ENCODE data around the gene CCDC136. TPM values are rescaled to one million over a fixed set of nuclear protein-coding genes. Genes with fewer than 3 reads are reported as not detected.

Gene CCDC136
- total and polyA plus RNA-seq, 2 donors: 18.4 to 27.3 TPM

DNA sequence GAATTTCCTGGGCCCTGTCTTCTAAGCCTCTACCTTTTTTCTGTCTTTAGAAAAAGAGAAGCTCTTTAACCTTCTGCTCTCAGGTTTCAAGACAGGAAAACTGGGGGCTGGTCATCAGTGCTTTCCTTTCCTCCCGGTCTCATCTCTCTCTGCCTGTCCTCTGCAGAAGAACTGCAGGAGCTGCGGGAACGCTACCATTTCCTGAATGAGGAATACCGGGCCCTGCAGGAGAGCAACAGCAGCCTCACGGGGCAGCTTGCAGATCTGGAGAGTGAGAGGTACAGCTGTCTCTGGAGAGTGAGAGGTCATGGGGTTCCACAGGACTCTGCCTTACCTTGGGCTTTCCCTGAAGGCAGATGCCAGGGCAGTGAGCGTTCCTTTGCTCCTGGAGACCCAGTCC, 12.7 kb downstream of the CCDC136 start:
- H3K4me3 ChIP-seq (ENCODE audit: low read depth, low read length): no peak overlapping the region
- no peak for DNase-seq (ENCODE audit: extremely low spot score)
- WGBS: 85% methylated on average over 6 of the region's 6 CpGs

DNA sequence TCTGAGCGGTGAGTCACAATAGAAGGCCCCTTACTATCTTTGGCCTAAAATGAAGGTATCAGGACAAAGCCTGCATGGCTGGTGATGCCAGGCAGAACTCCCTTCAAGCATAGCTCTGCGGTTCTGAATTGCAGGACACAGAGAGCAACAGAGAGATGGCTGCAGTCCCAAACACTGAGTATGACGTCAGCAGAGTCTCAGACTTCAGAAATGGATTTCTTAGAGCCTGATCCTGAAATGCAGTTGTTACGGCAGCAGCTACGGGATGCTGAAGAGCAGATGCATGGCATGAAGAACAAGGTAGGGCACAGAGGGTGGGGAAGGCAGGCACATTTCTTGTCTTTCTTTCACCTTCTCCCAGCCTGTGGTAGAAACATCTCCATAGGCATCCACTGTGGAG, 13.5 kb downstream of the CCDC136 start:
- no peak for DNase-seq (ENCODE audit: extremely low spot score)
- no peaks in the 10 kb centered on the region for H3K36me3 ChIP-seq (ENCODE audit: insufficient read depth)
- H3K4me3 ChIP-seq (ENCODE audit: low read depth, low read length): no peak overlapping the region
- whole genome bisulfite sequencing: 92% methylated on average over 5 of the region's 5 CpGs
- no peaks in the 10 kb centered on the region for H3K4me1 ChIP-seq (ENCODE audit: insufficient read depth)
- H3K27ac ChIP-seq (ENCODE audit: low read depth): no peak overlapping the region

More for the DNA sequence above, 12.7 kb downstream of the CCDC136 start:
- no peaks in the 10 kb centered on the region for H3K36me3 ChIP-seq (ENCODE audit: insufficient read depth)
- no peak overlapping the region for H3K27ac ChIP-seq (ENCODE audit: low read depth)
- no peaks in the 10 kb centered on the region for H3K4me1 ChIP-seq (ENCODE audit: insufficient read depth)

- H3K27ac ChIP-seq (ENCODE audit: low read depth): no peak overlapping the region
- H3K36me3 ChIP-seq (ENCODE audit: insufficient read depth): no peaks in the 10 kb centered on the region
- no peak for DNase-seq (ENCODE audit: extremely low spot score)
- no peaks in the 10 kb centered on the region for H3K4me1 ChIP-seq (ENCODE audit: insufficient read depth)
- 74% methylated on average over 8 of the region's 8 CpGs for WGBS
- no peak overlapping the region for H3K4me3 ChIP-seq (ENCODE audit: low read depth, low read length)
These were observed 15.4 kb downstream of the CCDC136 start for GRCh38 chr7:128807191-128807590.

GRCh38 chr7:128809363-128809762, 17.6 kb downstream of the CCDC136 start:
- WGBS: 92% methylated on average over 3 of the region's 3 CpGs
- no peak overlapping the region for H3K27ac ChIP-seq (ENCODE audit: low read depth)
- H3K36me3 ChIP-seq (ENCODE audit: insufficient read depth): no peaks in the 10 kb centered on the region
- DNase-seq (ENCODE audit: extremely low spot score): no peak
- no peaks in the 10 kb centered on the region for H3K4me1 ChIP-seq (ENCODE audit: insufficient read depth)
- no peak overlapping the region for H3K4me3 ChIP-seq (ENCODE audit: low read depth, low read length)

- Histone ChIP-seq H3K4me3 (ENCODE audit: low read depth, low read length) (no peak overlapping the region), H3K27ac (ENCODE audit: low read depth) (no peak overlapping the region), H3K4me1 (ENCODE audit: insufficient read depth) (no peaks in the 10 kb centered on the region), H3K36me3 (ENCODE audit: insufficient read depth) (no peaks in the 10 kb centered on the region)
- DNase-seq (ENCODE audit: extremely low spot score): no peak
- whole genome bisulfite sequencing: 88% methylated on average over 2 of the region's 2 CpGs
These were observed 18.7 kb downstream of the CCDC136 start for GRCh38 chr7:128810473-128810872.

GRCh38 chr7:128810997-128811396, 19.2 kb downstream of the CCDC136 start:
- no peak for DNase-seq (ENCODE audit: extremely low spot score)
- WGBS: 95% methylated on average over 3 of the region's 3 CpGs

GRCh38 chr7:128811631-128812430, 20.1 kb downstream of the CCDC136 start:
- Histone ChIP-seq H3K4me3 (ENCODE audit: low read depth, low read length) (no peak overlapping the region), H3K36me3 (ENCODE audit: insufficient read depth) (no peaks in the 10 kb centered on the region), H3K27ac (ENCODE audit: low read depth) (no peak overlapping the region), H3K4me1 (ENCODE audit: insufficient read depth) (no peaks in the 10 kb centered on the region)
- 94% methylated on average over 11 of the region's 11 CpGs for WGBS
- DNase-seq (ENCODE audit: extremely low spot score): no peak

More at GRCh38 chr7:128810997-128811396, 19.2 kb downstream of the CCDC136 start:
- no peak overlapping the region for H3K4me3 ChIP-seq (ENCODE audit: low read depth, low read length)
- no peaks in the 10 kb centered on the region for H3K4me1 ChIP-seq (ENCODE audit: insufficient read depth)
- no peak overlapping the region for H3K27ac ChIP-seq (ENCODE audit: low read depth)
- no peaks in the 10 kb centered on the region for H3K36me3 ChIP-seq (ENCODE audit: insufficient read depth)

DNA sequence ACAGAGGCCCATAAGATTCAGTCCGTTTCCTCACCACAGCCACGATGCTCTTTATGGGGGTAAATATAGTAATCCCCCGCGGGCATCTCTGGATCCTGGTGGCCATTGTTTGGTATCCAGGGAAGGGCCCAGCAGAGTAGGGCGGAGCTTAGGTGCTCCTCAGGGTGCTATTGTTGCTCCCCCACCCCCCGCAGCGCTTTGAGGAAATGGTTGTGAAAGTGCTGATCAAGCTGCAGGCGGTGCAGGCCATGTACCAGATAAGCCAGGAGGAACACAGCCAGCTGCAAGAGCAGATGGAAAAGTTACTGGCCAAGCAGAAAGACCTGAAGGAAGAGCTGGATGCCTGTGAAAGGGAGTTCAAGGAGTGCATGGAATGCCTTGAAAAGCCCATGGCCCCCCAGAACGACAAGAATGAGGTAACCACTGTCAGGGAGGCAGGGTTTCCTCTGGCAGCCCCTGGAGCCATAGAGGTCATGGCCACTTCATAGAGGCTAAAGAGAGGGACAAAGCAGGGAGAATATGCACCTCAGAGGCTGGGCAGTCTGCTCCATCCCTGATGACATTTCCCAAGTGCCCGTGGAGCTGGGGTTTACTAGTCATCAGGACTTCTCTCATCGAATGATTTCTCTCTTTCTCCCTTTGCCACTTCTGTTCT, 20.9 kb downstream of the CCDC136 start:
- Histone ChIP-seq H3K4me3 (ENCODE audit: low read depth, low read length) (no peak overlapping the region), H3K27ac (ENCODE audit: low read depth) (no peak overlapping the region), H3K4me1 (ENCODE audit: insufficient read depth) (no peaks in the 10 kb centered on the region), H3K36me3 (ENCODE audit: insufficient read depth) (no peaks in the 10 kb centered on the region)
- DNase-seq (ENCODE audit: extremely low spot score): no peak
- 56% methylated on average over 11 of the region's 11 CpGs for WGBS

GRCh38 chr7:128814499-128814898, 22.7 kb downstream of the CCDC136 start:
- no peak overlapping the region for H3K4me3 ChIP-seq (ENCODE audit: low read depth, low read length)
- WGBS: 90% methylated on average over 6 of the region's 6 CpGs
- DNase-seq (ENCODE audit: extremely low spot score): no peak
- no peaks in the 10 kb centered on the region for H3K36me3 ChIP-seq (ENCODE audit: insufficient read depth)
- H3K27ac ChIP-seq (ENCODE audit: low read depth): no peak overlapping the region
- H3K4me1 ChIP-seq (ENCODE audit: insufficient read depth): no peaks in the 10 kb centered on the region

DNA sequence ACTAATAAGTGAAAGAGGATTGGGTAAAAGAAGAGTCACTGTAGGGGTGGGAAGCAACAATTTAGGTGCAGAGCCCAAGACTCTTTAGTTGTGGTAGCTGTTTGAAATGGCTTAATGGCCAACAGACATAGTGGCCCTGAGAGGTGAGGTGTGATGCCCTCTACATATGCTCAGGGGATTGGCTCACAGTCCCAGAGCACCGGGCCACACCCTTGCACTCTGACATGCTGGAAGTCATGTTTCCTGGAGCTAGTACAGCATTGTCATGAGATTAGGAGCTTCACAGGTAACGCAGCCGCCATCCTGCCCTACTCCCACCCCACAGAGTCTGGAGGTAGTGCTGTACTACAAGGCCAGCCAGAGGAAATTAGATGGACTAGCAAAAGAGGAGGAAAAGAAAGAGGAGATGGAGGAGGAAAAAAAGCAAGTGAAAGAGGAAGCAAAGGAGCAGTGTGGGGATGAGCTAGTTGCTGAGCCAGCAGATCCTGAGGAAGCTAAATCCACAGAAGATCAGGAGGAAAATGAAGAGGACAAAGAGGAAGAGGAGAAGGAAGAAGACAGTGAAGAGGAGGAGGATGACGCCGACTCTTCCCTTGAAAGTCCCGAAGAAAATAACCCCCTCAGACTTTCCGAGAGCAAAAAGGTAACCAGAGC, 23.6 kb downstream of the CCDC136 start:
- H3K4me3 ChIP-seq (ENCODE audit: low read depth, low read length): no peak overlapping the region
- DNase-seq (ENCODE audit: extremely low spot score): no peak
- H3K27ac ChIP-seq (ENCODE audit: low read depth): no peak overlapping the region
- WGBS: 88% methylated on average over 7 of the region's 7 CpGs
- H3K4me1 ChIP-seq (ENCODE audit: insufficient read depth): no peaks in the 10 kb centered on the region
- H3K36me3 ChIP-seq (ENCODE audit: insufficient read depth): no peaks in the 10 kb centered on the region

DNA sequence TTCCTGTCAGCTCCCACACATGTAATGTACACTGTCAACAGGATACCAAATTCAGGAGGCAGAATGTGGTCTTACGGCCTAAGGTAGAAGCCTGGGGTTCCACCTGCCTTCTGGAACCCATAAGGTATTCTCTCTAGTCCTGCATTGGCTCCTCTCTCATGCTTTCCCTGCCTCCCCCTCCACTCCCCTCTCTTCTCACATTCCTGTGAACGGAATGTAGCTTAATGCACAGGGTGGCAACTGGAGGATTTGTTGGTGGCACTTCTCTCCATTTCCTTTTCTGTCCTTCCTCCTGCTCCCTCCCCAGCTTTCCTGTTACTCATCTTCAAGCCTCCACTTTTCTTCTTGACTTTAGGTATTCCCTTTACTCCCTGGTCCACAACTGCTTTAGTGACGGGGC, 26.9 kb downstream of the CCDC136 start:
- DNase-seq (ENCODE audit: extremely low spot score): no peak
- Histone ChIP-seq H3K36me3 (ENCODE audit: insufficient read depth) (no peaks in the 10 kb centered on the region), H3K4me3 (ENCODE audit: low read depth, low read length) (no peak overlapping the region), H3K4me1 (ENCODE audit: insufficient read depth) (no peaks in the 10 kb centered on the region), H3K27ac (ENCODE audit: low read depth) (no peak overlapping the region)
- WGBS: 70% methylated on average over 3 of the region's 3 CpGs

GRCh38 chr7:128821724-128822123, 30.0 kb downstream of the CCDC136 start:
- no peak for DNase-seq (ENCODE audit: extremely low spot score)
- no peaks in the 10 kb centered on the region for H3K36me3 ChIP-seq (ENCODE audit: insufficient read depth)
- H3K27ac ChIP-seq (ENCODE audit: low read depth): no peak overlapping the region
- H3K4me3 ChIP-seq (ENCODE audit: low read depth, low read length): no peak overlapping the region
- WGBS: 87% methylated on average over 4 of the region's 4 CpGs
- no peaks in the 10 kb centered on the region for H3K4me1 ChIP-seq (ENCODE audit: insufficient read depth)

- Histone ChIP-seq H3K4me3 (ENCODE audit: low read depth, low read length) (no peak overlapping the region), H3K36me3 (ENCODE audit: insufficient read depth) (no peaks in the 10 kb centered on the region), H3K4me1 (ENCODE audit: insufficient read depth) (peaks cover 2% of the 10 kb centered on the region), H3K27ac (ENCODE audit: low read depth) (no peak overlapping the region)
- no peak for DNase-seq (ENCODE audit: extremely low spot score)
- 82% methylated on average over 4 of the region's 4 CpGs for WGBS
These were observed 34.7 kb downstream of the CCDC136 start for GRCh38 chr7:128826512-128826911.

DNA sequence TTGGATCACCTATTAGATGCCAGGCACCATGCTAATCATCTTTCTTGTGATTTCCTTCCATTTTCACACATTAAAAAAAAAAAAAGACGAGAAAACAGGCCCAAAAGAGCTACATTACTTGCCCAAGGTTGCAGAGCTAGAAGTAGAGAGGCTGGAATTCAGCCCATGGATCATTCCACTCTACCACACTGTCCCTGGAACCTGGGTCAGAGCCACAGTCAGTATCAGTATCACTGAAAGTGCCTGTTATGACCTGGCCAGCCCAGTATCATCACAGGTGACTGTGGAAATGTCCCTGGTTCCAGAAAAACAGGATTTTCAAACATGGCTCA, 35.1 kb downstream of the CCDC136 start:
- DNase-seq (ENCODE audit: extremely low spot score): no peak
- Histone ChIP-seq H3K27ac (ENCODE audit: low read depth) (no peak overlapping the region), H3K4me3 (ENCODE audit: low read depth, low read length) (no peak overlapping the region), H3K36me3 (ENCODE audit: insufficient read depth) (no peaks in the 10 kb centered on the region), H3K4me1 (ENCODE audit: insufficient read depth) (peaks cover 2% of the 10 kb centered on the region)
- 86% methylated on average over 1 of the region's 1 CpG for WGBS
